Panc1 (cell line): Measurements from ENCODE around the gene UNC80. TPM values are rescaled to one million over a fixed set of nuclear protein-coding genes. Genes with fewer than 3 reads are reported as not detected.

Experiments
- ATAC-seq: fragments of 200-7000 bp; cut with Tn5 transposase; 2 replicates; pipeline ENCODE4 v1.9.1; 2020; ENCODE audit warnings: mild to moderate bottlenecking, moderate library complexity
- BruUV-seq: library from RNA; stranded (reverse); fragments of 400-500 nt; replicated peaks from 2 replicates; lab custom pipeline; 2021; lab: Mats Ljungman, UMichigan
- CTCF ChIA-PET: fragments of 300-600 bp; sonication (Branson Sonifier 250); formaldehyde crosslinking; loops from one replicate; lab custom pipeline; 2022; ENCODE audit warnings: antibody characterized with exemption; lab: Charles Lee
- POLR2A ChIA-PET: fragments of 300-600 bp; sonication (Branson Sonifier 250); formaldehyde crosslinking; loops from one replicate; lab custom pipeline; 2022; ENCODE audit warnings: antibody characterized with exemption; lab: Charles Lee
- DNase-seq: peaks from one replicate; pipeline ENCODE4 v3.0.0-alpha.2; 2010; ENCODE audit warnings: low read depth, low spot score
- H3K27ac ChIP-seq: 2 replicates; pipeline ENCODE4 v1.5.1; 2011; ENCODE audit warnings: mild to moderate bottlenecking, low read length, inconsistent platforms
- H3K27me3 ChIP-seq: fragments of 200-500 bp; sonication (Bioruptor generic); 2 replicates; pipeline ENCODE4 v1.6.0; 2014; ENCODE audit warnings: low read length, inconsistent platforms; ENCODE audit not compliant: control insufficient read depth, insufficient read depth
- H3K36me3 ChIP-seq: fragments of 200-500 bp; sonication (Bioruptor generic); 2 replicates; pipeline ENCODE4 v1.5.1; 2014; ENCODE audit warnings: inconsistent platforms, mild to moderate bottlenecking, low read length, moderate library complexity; ENCODE audit not compliant: control insufficient read depth, insufficient read depth
- H3K4me1 ChIP-seq: 2 replicates; pipeline ENCODE4 v1.5.1; 2011; ENCODE audit warnings: inconsistent platforms, mild to moderate bottlenecking, low read length, moderate library complexity; ENCODE audit not compliant: control insufficient read depth, insufficient read depth
- H3K4me3 ChIP-seq, 2 experiments: 2 replicates each; pipeline ENCODE4 v1.5.1; 2011 to 2012; ENCODE audit warnings: low read depth in 2 of 2, low read length in 2 of 2, mild to moderate bottlenecking in 2 of 2, inconsistent platforms in 1 of 2, moderate library complexity in 1 of 2
- H3K9me3 ChIP-seq: fragments of 200-500 bp; sonication (Bioruptor generic); 2 replicates; pipeline ENCODE4 v1.5.1; 2014; ENCODE audit warnings: low read depth, mild to moderate bottlenecking, inconsistent platforms, low read length, moderate library complexity; ENCODE audit not compliant: control insufficient read depth, insufficient read depth
- POLR2AphosphoS5 ChIP-seq: IDR thresholded peaks from 2 replicates; pipeline ENCODE4 v1.6.1; 2012; ENCODE audit warnings: mild to moderate bottlenecking, low read depth, low read length, moderate library complexity
- REST ChIP-seq, 2 experiments: IDR thresholded peaks; 2 replicates each; pipeline ENCODE4 v1.6.1; 2011 to 2012; ENCODE audit warnings: low read depth in 2 of 2, control low read depth in 1 of 2, low read length in 1 of 2, mild to moderate bottlenecking in 1 of 2, moderate library complexity in 1 of 2; ENCODE audit not compliant: insufficient read depth in 1 of 2
- SIN3A ChIP-seq: IDR thresholded peaks from 2 replicates; pipeline ENCODE4 v1.6.1; 2012; ENCODE audit warnings: low read depth, mild to moderate bottlenecking, low read length, moderate library complexity, borderline replicate concordance; ENCODE audit not compliant: insufficient read depth
- TCF7L2 ChIP-seq: IDR thresholded peaks from 2 replicates; pipeline ENCODE4 v1.6.1; 2011; ENCODE audit warnings: mild to moderate bottlenecking, low read depth, low read length, inconsistent platforms
- in situ Hi-C: cut with HindIII; loops from 2 replicates; pipeline ENCODE4 v1.10.0; 2016; ENCODE audit warnings: low sequenced_read_pairs, low pct_unique_long_range_greater_than_20kb
- intact Hi-C: fragments of 100-400 bp; cut with micrococcal nuclease; formaldehyde crosslinking; loops from one replicate; pipeline ENCODE4 v1.10.0; 2022; ENCODE audit not compliant: unreplicated experiment
- total RNA-seq: library from RNA; stranded (reverse); gene quantifications from one replicate; pipeline ENCODE4 v1.2.1, GENCODE V29; 2021; ENCODE audit not compliant: unreplicated experiment
- TF ChIP-seq, protein P1 (sequence below): fragments of 450-650 bp; IDR thresholded peaks from 2 replicates; pipeline ENCODE4 v1.5.1; 2017; ENCODE audit warnings: mild to moderate bottlenecking

Gene UNC80
- total RNA-seq, 1 experiment from 2014 or later = 0.08 TPM

DNA sequence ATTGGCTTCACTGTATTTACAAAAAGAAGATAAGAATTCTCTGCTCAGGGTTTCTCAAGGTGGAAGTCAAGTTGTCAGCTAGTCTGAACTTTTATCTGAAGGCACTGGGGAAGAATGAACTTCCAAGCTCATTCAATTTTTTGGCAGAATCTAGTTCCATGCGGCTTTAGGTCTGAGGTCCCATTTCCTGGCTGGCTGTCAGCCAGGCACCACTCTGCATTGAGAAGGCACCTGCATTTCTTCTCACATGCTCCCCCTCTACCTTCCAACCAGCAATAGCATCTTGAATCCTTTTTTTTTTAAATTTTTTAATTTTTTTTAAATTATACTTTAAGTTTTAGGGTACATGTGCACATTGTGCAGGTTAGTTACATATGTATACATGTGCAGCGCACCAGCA is 184.6 kb downstream of the UNC80 start:
- H3K36me3 ChIP-seq = no peaks in the 10 kb centered on the region
- ATAC-seq (no peak), DNase-seq (no peak)
- in situ Hi-C loops (no loop called here), intact Hi-C loops (no loop called here)
- peaks cover 2% of the 10 kb centered on the region; the same call in 1 of the 2 replicates for H3K27me3 ChIP-seq
- no peak overlapping the region for H3K27ac ChIP-seq
- no peak overlapping the region for H3K4me3 ChIP-seq
- TF ChIP-seq, protein P1, sequence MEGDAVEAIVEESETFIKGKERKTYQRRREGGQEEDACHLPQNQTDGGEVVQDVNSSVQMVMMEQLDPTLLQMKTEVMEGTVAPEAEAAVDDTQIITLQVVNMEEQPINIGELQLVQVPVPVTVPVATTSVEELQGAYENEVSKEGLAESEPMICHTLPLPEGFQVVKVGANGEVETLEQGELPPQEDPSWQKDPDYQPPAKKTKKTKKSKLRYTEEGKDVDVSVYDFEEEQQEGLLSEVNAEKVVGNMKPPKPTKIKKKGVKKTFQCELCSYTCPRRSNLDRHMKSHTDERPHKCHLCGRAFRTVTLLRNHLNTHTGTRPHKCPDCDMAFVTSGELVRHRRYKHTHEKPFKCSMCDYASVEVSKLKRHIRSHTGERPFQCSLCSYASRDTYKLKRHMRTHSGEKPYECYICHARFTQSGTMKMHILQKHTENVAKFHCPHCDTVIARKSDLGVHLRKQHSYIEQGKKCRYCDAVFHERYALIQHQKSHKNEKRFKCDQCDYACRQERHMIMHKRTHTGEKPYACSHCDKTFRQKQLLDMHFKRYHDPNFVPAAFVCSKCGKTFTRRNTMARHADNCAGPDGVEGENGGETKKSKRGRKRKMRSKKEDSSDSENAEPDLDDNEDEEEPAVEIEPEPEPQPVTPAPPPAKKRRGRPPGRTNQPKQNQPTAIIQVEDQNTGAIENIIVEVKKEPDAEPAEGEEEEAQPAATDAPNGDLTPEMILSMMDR = no peak
- no peak for TF ChIP-seq TCF7L2
- TF ChIP-seq POLR2AphosphoS5 = no peak
- TF ChIP-seq REST (IDR thresholded peaks at IDR 0.05; ENCODE audit: insufficient read depth in 1 of 2, low read depth in 2 of 2, low read length in 1 of 2) = no peak
- TF ChIP-seq SIN3A = no peak
- no TSS peak for BruUV-seq
- no peaks in the 10 kb centered on the region; the same call in 1 of the 2 replicates for H3K4me1 ChIP-seq
- H3K9me3 ChIP-seq = no peaks in the 10 kb centered on the region
- ChIA-PET POLR2A (interaction anchor here (0.6 kb wide), 1 partner anchor 19 kb away, joined by 3 read pairs; no protein-coding TSS in a partner anchor), CTCF (interaction anchor here (0.6 kb wide), 1 partner anchor 23 kb away, joined by 5 read pairs; no protein-coding TSS in a partner anchor)

GRCh38 chr2:209958016-209958415 is 186.4 kb downstream of the UNC80 start:
- POLR2A ChIA-PET = no interaction called here
- no peaks in the 10 kb centered on the region for H3K36me3 ChIP-seq
- in situ Hi-C loops = no loop called here

DNA sequence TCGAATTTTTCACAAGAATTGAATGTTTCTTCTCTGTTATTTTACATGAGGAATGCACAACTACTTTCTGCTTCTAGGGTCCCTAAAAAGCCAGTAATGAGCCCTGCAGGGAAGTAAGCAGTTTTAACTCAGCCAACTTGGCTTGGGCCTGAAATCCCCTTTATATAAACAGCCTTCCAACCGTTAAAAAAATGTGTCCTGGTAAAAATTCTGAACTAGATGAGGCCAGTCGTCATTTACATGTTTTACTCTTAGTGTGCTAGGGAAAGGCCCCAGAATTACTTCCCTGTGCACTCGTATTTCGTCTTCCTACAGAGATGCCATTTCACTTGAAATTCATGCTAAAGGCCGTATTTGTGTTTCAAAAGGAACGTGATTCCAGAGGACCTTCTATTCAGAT is 188.4 kb downstream of the UNC80 start:
- DNase-seq (no peak), ATAC-seq (no peak)
- H3K27ac ChIP-seq = no peak overlapping the region
- no peaks in the 10 kb centered on the region for H3K9me3 ChIP-seq
- peaks cover 2% of the 10 kb centered on the region; the same call in 1 of the 2 replicates for H3K27me3 ChIP-seq
- intact Hi-C loops = loop anchor here (5.0 to 10.0 kb wide), 2 partner anchors 535 to 618 kb away; partner anchors contain the start of gene MAP2
- ChIA-PET CTCF (interaction anchor here (1.1 kb wide), 1 partner anchor 529 kb away, joined by 3 read pairs; no protein-coding TSS in a partner anchor), POLR2A (no interaction called here)
- TF ChIP-seq POLR2AphosphoS5 (no peak), SIN3A (no peak)
- no peak overlapping the region for H3K4me3 ChIP-seq
- no peaks in the 10 kb centered on the region; the same call in 1 of the 2 replicates for H3K4me1 ChIP-seq
- BruUV-seq = no TSS peak
- no peaks in the 10 kb centered on the region for H3K36me3 ChIP-seq
- in situ Hi-C loops = no loop called here

More at GRCh38 chr2:209958016-209958415, 186.4 kb downstream of the UNC80 start:
- Histone ChIP-seq H3K27me3 (peaks cover 2% of the 10 kb centered on the region; the same call in 1 of the 2 replicates), H3K4me3 (no peak overlapping the region), H3K9me3 (no peaks in the 10 kb centered on the region), H3K4me1 (no peaks in the 10 kb centered on the region; the same call in 1 of the 2 replicates), H3K27ac (no peak overlapping the region)
- intact Hi-C loops = no loop called here
- no peak for TF ChIP-seq SIN3A
- CTCF ChIA-PET = no interaction called here
- ATAC-seq (no peak), DNase-seq (no peak)
- BruUV-seq = no TSS peak
